HG02623 (cell line): ENCODE results near the gene HNRNPH3.

Experiments used
- ATAC-seq: cut with Tn5 transposase; IDR thresholded peaks from one replicate; pipeline ENCODE4 v1.9.1; 2021; ENCODE audit warnings: moderate library complexity; ENCODE audit not compliant: unreplicated experiment

HNRNPH3 gene

DNA sequence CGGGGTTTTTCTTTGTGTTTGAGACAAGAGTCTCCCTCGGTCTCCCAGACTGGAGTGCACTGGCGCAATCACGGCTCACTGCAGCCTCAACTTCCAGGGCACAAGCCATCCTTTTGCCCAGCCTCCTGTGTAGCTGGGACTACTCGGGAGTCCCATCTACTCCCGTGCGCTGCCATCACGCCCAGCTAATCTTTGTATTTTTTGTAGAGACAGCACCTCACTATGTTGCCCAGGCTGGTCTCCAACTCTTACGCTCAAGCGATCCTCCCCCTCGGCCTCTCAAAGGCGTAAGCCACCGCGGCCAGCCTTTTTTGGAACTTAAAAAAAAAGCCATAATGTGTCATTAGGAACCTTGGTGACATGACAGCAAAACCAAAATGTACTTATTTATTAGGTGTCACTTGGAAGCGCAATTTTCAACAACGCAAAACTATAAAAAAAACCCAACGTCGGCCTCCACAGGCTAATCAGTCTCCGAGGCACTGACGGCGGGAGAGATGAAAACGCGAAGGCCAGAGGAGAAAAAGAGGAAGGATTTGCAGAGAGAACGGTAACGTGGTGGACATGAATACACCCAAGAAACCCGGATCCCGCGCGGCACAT lies 911 bp upstream of the HNRNPH3 start:
- ATAC-seq: no peak

DNA sequence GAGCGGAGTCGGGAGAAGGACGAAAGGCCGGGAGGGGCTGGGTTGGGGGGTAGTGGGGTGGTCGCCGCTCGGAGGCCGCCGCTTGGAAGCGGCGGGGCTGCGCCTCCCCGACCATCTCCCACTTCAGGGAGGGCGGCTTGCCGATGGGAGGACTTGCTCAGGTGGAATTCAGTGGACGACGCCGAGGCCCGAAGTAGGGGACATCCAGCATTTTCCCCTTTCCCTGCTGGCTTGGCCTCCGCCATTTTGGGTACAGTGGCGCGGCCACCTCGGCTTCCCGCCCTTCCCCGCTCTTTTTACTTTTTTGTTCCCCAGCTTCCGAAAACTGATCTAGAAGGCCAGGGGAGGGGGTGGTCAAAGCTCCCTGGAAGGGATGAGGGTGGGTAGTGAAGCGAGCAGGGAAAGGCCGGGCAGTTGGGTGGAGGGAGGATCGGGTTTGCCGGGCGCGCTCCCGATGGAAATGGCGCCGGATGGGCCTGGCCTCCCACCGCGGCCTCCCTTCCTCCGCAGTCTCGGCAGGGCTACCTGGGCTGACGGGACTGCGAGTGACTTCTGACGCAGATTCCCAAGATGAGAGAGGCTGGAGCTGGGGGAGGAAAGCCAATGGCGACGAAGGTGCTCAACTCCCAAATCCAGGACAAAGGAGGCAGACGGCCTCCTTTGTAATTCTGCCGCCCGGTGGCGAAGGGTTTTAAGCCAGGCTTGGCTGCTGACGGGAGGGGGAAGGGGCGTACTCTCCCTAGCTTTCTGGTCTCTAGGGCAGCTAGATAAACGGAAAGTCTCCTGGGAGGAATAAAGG lies 594 bp downstream of the HNRNPH3 start, which contains the start of gene PBLD:
Gene PBLD, minus strand, starts transcription at position 670 of the 799 bp plus-strand sequence. CDS start 26,084 bp downstream, outside the sequence.
- ATAC-seq: peak; percentile 10

DNA sequence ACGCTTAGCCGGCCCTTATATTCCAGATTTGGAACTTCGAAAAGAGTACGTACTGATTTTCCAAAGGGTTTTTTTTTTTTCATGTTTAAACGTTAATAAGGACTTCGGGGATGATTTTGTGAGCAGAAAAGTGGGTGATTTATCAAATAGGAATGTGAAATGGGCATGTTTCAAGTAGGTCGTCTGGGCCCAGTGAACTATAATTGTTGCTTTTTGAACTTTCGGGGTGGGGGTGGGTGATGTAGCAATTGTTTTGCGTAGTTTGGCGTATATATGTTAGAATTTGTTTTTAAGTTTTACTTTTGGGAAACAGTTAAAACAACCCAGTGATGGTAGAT lies 1.2 kb downstream of the HNRNPH3 start:
- no peak for ATAC-seq

DNA sequence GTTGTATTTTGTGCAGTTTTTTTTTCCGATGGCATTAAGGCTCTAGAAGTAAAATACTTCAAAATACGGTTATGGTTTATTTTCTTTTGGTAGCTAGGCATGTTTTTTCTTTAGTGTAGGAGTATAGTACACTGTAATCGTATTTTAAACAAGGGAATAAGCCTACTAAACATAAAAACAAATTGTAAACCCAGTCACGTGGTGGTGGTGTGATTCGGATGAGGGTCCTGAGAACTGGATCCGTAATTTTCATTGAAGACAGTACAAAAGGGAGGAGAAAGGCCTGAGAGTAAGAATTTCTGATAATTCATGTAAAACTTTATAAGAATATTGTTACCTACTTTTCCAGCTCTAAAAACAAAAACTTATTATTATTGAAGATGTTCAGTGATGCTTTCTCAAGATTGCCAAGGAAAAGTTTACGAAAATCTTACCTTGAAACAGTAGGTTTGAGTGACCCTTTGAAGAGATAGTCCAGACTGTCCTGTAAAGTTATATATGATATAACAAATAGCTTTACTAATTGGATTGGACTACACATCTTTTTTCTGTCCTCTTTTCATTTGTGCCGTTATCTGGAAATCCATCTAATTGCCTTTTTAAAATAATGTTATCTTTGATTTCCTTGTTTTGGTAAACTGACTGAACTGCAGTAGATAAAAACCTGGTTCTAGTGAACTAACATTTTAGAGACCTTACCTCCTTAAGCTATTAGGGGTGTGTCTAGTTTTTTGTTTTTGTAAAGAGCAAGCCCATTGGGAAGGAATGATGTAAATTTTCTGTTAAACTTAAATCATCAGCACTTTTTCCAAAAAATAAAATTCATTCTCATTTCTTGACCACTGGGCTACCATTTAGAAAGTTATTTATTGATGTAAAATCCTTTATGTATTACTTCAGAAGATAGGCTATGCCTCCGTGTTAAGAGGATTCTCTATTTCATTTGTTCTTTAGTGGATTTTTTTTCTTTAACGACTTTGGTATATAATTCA lies 1.9 kb downstream of the HNRNPH3 start:
- no peak for ATAC-seq

DNA sequence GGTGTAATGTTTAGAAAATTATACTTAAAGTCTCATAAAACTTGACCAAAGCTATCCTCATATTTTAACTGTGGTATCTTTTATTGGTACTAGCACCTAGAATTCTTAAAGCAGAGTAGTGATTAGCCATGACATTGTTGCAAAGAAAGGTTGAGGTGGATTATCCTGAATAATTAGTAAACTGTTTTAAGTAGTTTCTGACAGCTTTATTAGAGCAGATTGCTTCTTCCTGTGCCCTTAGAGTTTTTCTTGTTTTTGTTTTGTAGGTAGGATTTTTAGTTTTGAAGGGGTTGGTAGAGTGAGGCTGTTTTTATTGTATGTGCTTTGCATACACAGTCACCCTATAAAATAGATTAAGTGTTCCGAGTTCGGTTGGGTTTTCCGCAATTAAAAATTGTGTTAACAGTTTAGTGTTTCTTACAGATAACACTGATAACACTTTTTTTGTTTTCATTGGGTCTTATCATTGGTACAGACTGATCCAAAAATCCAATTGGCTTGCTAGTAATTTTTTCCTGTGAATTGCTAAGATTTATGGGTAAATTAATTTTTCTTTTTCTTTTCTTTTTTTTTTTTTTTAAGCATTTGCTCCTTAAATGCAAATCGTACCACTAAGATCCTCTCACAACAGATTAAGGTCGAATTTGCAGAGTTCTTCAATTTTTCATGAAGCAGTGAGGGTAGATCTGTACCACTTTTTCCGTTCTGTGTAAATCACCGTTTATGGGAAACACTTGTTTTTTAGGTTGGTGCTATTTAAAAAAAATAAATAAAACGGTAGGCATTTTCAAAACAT lies 3.0 kb downstream of the HNRNPH3 start:
- ATAC-seq: no peak

DNA sequence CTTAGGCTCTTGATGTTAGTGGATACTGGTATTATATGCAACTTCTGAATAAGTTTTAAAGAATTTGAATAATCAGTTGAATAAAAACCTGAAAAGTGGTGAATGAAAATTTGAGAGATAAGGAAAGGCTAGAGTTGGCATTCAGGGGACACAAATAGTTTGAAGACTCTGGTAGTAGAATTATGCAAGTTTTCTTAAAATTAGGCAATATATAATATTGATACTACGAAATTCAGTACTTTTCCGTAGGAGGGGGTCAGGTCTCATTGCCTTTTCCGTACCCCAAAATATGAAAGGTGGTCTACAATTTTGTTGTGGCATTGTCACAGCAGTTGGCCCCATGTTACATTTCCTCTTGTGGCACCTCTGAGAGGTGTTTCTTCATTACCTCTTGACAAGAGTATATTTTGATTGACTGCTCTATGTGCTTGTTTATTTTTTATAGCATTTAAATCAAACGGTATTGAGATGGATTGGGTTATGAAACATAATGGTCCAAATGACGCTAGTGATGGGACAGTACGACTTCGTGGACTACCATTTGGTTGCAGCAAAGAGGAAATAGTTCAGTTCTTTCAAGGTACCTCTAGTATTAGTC lies 5.0 kb downstream of the HNRNPH3 start:
- no peak for ATAC-seq

DNA sequence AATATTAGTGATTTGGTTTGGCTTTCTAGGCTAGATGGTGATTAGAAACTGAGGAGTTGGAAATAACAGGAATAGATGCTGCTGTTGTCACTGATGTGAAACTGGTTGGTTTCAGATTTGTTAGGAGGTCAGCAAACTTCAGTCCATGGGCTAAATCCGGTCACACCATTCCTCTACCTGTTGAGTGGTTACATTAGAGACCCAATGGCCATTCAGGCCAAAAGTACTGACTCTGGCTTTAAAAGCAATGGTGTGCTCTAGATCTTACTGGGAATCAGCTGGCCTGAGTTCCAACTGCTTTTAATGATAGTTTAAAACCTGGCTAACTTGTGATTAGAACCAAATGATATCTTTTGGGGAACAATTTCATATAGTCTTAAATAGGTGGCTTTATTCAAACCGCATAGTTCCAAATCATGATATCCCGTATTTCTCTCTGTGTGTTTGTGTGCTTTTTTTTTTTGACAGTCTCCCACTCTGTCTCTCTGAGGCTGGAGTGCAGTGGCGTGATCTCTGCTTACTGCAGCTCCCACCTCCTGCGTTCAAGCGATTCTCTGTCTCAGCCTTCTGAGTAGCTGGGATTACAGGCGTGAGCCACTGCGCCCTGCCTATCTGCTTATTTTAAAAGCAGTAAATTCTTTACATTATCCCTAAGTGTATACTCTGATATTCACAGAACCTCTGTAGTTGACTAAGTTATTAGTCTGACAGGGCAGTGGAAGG lies 8.7 kb downstream of the HNRNPH3 start:
- ATAC-seq: no peak

DNA sequence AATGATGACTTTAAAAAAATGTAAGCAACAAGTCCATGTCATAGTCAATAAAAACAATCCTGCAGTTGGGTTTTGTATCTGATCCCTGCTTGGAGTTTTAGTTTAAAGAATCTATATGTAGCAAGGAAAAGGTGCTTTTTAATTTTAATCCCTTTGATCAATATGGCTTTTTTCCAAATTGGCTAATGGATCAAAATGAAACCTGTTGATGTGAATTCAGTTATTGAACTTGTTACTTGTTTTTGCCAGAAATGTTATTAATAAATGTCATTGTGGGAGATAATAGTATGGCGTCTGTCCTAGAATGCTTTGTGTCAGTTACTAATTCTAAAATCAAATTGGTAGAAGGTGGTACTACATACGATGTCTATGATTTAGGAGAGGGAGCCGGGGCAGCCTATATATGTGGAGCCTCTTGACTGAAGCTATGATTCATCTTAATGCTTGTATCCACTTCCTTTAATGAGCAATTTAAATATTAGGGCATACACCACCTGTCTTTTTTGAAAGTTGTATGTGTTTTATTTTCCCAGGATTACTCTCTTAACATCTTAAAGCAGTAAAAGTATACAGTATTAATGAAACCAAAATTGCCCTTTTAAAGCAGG lies 11.1 kb downstream of the HNRNPH3 start:
- no peak for ATAC-seq

DNA sequence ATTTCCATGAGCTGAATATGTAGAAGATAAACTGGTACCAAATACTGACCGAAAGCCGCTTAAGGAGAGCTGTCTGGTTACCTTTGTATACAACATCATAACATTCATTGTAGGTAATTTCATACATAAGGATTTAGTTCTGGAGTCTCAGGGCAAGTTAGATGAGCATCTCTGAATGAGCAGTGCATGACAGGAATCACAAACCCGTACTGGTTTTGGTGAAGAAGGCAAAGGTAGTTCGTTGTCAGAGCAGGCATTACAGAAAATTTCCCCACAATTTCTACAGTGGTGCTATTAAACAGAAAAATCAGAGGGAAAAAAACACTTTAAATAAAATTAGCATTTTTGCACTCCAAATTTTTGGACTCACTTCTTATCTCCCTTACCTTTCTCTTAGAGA lies 13.8 kb downstream of the HNRNPH3 start:
- ATAC-seq: no peak

DNA sequence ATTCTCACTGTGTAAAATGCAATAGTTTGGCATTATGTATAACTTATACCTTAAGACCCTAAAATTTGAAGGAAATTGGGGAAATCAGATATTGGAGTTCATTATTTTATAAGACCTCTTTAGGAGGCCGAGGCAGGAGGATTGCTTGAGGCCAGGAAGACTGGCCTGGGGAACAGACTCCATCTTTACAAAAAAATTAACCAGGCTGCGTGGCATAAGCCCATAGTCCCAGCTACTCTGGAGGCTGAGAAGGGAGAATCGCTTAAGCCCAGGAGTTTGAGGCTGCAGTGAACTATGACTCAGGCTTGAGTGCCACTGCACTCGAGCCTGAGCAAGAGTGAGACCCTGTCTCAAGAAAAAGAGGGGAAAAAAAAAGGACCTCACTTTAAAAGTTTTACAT lies 14.9 kb downstream of the HNRNPH3 start:
- ATAC-seq: no peak

DNA sequence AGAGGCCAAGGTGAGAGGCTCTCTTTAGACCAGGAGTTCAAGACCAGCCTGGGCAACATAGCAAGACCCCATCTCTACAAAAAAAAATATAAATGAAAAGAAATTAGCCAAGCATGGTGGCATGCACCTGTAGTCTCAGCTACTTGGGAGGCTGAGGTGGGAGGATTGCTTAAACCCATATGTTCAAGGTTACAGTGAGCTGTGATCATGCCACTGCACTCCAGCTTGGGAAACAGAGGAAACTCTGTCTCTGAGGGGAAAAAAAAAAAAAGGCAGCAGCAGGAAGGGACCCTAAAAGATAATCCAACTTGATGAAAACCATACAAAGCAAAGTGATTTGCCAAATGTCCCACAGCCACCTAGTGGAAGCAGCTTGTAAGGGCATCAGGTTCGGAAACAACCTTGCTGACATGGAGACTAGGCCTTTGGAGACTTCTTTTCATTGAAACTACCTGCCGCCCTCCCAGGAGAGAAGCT lies 16.4 kb downstream of the HNRNPH3 start:
- no peak for ATAC-seq

DNA sequence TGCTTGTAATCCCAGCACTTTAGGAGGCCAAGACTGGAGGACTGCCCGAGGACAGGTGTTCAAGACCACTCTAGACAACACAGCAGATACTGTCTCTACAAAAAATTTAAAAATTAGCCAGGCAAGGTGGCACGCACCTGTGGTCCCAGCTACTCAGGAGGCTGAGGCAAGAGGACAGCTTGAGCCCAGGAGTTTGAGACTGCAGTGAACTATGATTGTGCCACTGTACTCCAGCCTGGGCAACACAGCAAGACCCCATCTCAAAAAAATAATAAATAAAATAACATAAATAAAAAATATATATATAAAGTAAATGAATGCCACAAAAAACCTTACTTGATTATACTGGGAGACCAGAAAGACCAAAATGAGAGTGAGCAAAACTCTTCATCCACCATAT lies 21.7 kb downstream of the HNRNPH3 start:
- no peak for ATAC-seq

DNA sequence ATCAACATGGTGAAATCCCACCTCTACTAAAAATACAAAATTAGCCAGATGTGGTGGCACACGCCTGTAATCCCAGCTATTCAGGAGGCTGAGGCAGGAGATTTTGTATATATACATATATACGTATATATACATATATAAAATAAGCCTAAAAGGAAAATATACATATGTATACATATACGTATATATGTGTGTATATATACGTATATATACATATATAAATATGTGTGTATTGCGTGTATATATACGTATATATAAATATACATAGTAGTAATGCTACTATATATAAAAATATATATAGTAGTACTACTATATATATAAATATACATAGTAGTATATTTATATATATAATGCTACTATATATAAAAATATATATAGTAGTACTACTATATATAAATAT lies 27.3 kb downstream of the HNRNPH3 start:
- ATAC-seq: no peak

DNA sequence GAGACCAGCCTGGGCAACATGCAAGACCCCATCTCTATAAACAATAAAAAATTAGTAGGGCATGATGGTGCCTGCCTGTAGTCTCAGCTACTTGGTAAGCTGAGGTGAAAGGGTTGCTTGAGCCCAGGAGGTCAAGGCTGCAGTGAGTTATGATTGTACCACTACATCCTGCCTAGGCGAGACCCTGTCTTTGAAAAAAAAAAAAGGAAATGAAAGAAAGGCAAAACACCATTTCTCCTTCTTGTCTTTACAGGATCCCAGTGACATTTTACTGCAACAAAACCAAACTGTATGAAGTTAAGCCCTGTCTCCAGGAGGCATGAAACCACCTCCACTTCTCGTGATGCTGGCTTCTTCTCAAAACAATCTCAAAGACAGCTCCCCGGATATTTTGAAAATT lies 30.7 kb downstream of the HNRNPH3 start:
- ATAC-seq: no peak

DNA sequence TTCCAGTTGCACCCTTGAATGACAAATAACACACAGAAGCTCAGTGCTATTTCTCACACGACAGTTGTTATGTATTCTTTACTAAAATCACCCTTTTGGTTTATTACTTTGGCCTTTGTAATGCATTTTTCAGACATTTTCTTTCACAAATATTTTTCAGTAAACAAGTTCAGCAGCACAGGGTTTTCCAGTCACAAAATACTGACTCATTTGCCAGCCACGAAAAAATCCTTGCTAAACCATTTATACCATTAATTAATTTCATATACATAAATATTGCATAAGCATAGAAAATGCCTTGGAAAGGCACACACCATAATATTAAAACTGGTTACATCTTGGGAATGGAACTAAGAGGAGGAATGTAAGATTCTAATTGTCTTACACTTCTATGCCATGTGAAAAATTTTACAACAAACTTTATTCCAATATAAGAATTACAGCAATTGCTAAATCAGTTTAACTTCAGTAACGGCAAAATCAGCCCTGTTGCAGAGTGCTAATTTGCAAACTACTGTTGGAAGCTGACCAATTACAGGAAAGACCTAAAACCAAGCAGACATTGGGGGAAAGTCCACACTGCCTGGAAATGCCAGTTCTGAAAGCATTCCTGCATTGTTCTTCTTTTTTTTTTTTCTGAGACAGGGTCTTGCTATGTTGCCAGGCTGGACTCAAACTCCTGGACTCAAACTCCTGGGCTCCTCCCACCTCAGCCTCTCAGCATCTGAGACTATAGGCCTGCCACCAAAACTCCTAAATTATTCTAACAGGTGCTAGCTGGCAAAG lies 32.4 kb downstream of the HNRNPH3 start:
- no peak for ATAC-seq

DNA sequence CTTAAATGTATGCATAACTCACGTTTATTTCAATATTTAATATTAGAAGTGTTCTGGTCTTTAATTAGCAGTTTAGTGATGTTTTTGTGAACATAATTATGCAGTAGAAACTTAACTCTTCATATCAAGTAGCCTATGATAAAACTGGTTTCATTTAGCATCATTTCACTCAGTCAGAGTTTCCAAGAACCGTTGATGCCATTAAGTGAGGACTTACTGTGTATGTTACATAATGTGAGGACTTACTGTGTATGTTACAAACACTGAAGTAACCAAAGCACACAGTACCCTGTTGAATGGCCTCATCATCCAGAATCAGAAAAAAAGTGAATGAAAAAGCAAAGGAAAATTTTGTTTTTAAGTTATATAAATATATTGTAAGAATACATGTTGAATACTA lies 33.7 kb downstream of the HNRNPH3 start:
- no peak for ATAC-seq

DNA sequence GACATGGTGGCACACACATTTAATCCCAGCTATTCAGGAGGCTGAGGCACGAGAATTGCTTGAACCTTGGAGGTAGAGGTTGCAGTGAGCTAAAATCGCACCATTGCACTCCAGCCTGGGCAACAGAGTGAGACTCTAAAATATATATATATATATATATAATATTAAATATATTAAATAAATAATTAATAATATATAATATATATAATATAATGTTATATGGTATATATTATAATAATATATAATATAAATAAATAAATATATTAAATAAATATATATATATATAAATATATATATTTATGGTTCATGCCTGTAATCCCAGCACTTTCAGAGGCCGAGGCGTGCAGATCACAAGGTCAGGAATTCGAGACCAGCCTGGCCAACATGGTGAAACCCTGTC lies 34.7 kb downstream of the HNRNPH3 start:
- ATAC-seq: no peak

DNA sequence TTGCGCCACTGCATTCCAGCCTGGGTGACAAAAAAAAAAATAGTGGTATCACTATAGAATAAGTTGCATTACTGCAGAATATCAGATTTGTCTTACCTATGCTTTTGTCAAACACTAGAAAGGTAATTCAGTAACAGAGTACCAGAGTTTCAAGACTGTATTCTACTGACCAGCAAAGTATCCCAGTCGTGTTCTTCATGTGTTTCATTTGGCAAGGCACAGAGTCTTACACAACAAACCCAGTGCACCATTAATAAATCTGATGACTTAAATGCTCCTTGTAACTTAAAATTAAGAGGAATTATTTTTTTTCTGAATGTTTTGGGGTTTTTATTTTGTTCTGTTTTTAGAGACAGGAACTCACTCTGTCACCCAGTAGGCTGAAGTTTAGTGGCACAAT lies 35.3 kb downstream of the HNRNPH3 start:
- ATAC-seq: no peak
